Adrenal gland (tissue), 5 donors: ENCODE data around the gene NHSL1.

Source experiments
- POLR2A ChIP-seq, 2 donors: fragments of 450-650 bp; IDR thresholded peaks; one replicate each; pipeline ENCODE4 v1.6.1; 2017; ENCODE audit warnings: antibody characterized with exemption in 2 of 2, mild to moderate bottlenecking in 2 of 2, moderate library complexity in 1 of 2
- TF ChIP-seq, protein P1 (sequence below), 6 experiments: fragments of 450-650 bp in 4 of 6; fragments of 200-600 bp in 2 of 6; sonication (generic) in 1 of 6; IDR thresholded peaks; 1 replicate in 5 of 6; 2 replicates in 1 of 6; pipeline versions ENCODE4 v1.5.1 to v1.8.0; 2016 to 2021; ENCODE audit warnings: antibody characterized with exemption in 6 of 6, mild to moderate bottlenecking in 2 of 6, moderate library complexity in 1 of 6
- donor health status: DM: no; HTN: no; CAD: no.

DNA sequence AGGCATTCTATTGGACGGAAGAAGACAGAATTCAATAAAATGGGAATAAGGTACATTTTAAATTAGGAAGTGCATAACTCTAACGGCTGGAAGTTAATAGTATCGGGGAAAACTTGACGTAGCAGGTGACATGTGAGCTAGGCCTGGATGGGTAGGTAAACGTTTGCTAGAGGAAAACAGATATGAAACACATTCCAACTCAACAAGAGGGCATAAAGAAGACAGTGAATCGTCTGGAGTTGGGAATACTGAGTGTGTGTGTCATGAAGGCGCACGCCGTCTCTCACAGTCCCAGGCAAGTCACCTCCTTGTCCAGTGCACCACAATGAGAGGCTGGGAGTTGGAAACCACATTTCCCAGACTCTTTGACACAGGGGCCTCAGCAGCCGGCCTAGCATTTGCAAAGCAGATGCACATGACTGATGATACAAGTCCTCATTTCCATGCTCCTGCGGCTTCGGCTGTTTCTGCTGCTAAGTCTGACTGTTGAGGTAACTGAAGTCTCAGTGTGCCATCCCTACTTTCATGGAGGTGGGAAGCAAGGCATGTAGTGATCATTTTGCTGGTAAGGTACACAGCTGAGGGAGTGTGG is 16.5 kb upstream of the NHSL1 start:
- TF ChIP-seq, protein P1, sequence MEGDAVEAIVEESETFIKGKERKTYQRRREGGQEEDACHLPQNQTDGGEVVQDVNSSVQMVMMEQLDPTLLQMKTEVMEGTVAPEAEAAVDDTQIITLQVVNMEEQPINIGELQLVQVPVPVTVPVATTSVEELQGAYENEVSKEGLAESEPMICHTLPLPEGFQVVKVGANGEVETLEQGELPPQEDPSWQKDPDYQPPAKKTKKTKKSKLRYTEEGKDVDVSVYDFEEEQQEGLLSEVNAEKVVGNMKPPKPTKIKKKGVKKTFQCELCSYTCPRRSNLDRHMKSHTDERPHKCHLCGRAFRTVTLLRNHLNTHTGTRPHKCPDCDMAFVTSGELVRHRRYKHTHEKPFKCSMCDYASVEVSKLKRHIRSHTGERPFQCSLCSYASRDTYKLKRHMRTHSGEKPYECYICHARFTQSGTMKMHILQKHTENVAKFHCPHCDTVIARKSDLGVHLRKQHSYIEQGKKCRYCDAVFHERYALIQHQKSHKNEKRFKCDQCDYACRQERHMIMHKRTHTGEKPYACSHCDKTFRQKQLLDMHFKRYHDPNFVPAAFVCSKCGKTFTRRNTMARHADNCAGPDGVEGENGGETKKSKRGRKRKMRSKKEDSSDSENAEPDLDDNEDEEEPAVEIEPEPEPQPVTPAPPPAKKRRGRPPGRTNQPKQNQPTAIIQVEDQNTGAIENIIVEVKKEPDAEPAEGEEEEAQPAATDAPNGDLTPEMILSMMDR (IDR thresholded peaks at IDR 0.05), result no peak
- TF ChIP-seq POLR2A (IDR thresholded peaks at IDR 0.05), result no peak
